ENCODE results near the gene SGCA. TPM values are rescaled to one million over a fixed set of nuclear protein-coding genes. Genes with fewer than 3 reads are reported as not detected.

The SGCA gene
- total and polyA plus RNA-seq, 4 donors: 0.31 to 1.3 (median 1.2) TPM; not detected in 1

GRCh38 chr17:50205111-50205962 is 39.5 kb downstream of the SGCA start:
- peaks cover 0 to 2% (median 0%) of the 10 kb centered on the region in 4 donors for H3K27me3 ChIP-seq (ENCODE audit: control insufficient read depth in 4 of 4, insufficient read depth in 4 of 4, low read length in 3 of 4)
- DNase-seq (ENCODE audit: low spot score): no peak
- no peak overlapping the region for H3K9ac ChIP-seq (ENCODE audit: low read depth in 1 of 2, low read length in 2 of 2)
- H3K4me3 ChIP-seq (ENCODE audit: low read depth in 1 of 3, low read length in 3 of 3): no peak overlapping the region
- peaks cover 0 to 12% (median 1%) of the 10 kb centered on the region in 4 donors for H3K4me1 ChIP-seq (ENCODE audit: control insufficient read depth in 4 of 4, insufficient read depth in 4 of 4, low read length in 3 of 4)
- WGBS: 64% methylated on average over 10 of the region's 10 CpGs
- no peaks in the 10 kb centered on the region for H3K36me3 ChIP-seq (ENCODE audit: control insufficient read depth in 4 of 4, insufficient read depth in 3 of 4, low read depth in 1 of 4, low read length in 3 of 4)
- peak overlapping the region in 1 of 2 donors; percentile 23 for H3K27ac ChIP-seq (ENCODE audit: low read depth in 1 of 2, low read length in 2 of 2)
- no peaks in the 10 kb centered on the region for H3K9me3 ChIP-seq (ENCODE audit: control insufficient read depth in 4 of 4, low read length in 3 of 4)
- TF ChIP-seq YY1 (IDR thresholded peaks at IDR 0.05) (no peak), EGR1 (IDR thresholded peaks at IDR 0.05; ENCODE audit: low read depth in 2 of 2) (no peak), NR2F2 (IDR thresholded peaks at IDR 0.05) (peak; percentile 54)

- no peak overlapping the region for H3K9ac ChIP-seq (ENCODE audit: low read depth in 1 of 2, low read length in 2 of 2)
- DNase-seq (ENCODE audit: low spot score): no peak
- no peaks in the 10 kb centered on the region for H3K9me3 ChIP-seq (ENCODE audit: control insufficient read depth in 4 of 4, low read length in 3 of 4)
- no peak overlapping the region for H3K4me3 ChIP-seq (ENCODE audit: low read depth in 1 of 3, low read length in 3 of 3)
- H3K36me3 ChIP-seq (ENCODE audit: control insufficient read depth in 4 of 4, insufficient read depth in 3 of 4, low read depth in 1 of 4, low read length in 3 of 4): no peaks in the 10 kb centered on the region
- H3K27ac ChIP-seq (ENCODE audit: low read depth in 1 of 2, low read length in 2 of 2): peak overlapping the region in 1 of 2 donors; percentile 23
- TF ChIP-seq YY1 (IDR thresholded peaks at IDR 0.05) (no peak), NR2F2 (IDR thresholded peaks at IDR 0.05) (no peak), CTCF (IDR thresholded peaks at IDR 0.05; ENCODE audit: low read depth, low read length, missing input control) (no peak)
- TF ChIP-seq, protein P1, sequence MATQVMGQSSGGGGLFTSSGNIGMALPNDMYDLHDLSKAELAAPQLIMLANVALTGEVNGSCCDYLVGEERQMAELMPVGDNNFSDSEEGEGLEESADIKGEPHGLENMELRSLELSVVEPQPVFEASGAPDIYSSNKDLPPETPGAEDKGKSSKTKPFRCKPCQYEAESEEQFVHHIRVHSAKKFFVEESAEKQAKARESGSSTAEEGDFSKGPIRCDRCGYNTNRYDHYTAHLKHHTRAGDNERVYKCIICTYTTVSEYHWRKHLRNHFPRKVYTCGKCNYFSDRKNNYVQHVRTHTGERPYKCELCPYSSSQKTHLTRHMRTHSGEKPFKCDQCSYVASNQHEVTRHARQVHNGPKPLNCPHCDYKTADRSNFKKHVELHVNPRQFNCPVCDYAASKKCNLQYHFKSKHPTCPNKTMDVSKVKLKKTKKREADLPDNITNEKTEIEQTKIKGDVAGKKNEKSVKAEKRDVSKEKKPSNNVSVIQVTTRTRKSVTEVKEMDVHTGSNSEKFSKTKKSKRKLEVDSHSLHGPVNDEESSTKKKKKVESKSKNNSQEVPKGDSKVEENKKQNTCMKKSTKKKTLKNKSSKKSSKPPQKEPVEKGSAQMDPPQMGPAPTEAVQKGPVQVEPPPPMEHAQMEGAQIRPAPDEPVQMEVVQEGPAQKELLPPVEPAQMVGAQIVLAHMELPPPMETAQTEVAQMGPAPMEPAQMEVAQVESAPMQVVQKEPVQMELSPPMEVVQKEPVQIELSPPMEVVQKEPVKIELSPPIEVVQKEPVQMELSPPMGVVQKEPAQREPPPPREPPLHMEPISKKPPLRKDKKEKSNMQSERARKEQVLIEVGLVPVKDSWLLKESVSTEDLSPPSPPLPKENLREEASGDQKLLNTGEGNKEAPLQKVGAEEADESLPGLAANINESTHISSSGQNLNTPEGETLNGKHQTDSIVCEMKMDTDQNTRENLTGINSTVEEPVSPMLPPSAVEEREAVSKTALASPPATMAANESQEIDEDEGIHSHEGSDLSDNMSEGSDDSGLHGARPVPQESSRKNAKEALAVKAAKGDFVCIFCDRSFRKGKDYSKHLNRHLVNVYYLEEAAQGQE (IDR thresholded peaks at IDR 0.05): no peak
- WGBS: 87% methylated on average over 7 of the region's 7 CpGs
- H3K4me1 ChIP-seq (ENCODE audit: control insufficient read depth in 4 of 4, insufficient read depth in 4 of 4, low read length in 3 of 4): peaks cover 0 to 5% (median 0%) of the 10 kb centered on the region in 4 donors
- peaks cover 0 to 2% (median 0%) of the 10 kb centered on the region in 4 donors for H3K27me3 ChIP-seq (ENCODE audit: control insufficient read depth in 4 of 4, insufficient read depth in 4 of 4, low read length in 3 of 4)
Observed at GRCh38 chr17:50205963-50206505, 40.2 kb downstream of the SGCA start.

GRCh38 chr17:50206604-50207293 is 40.9 kb downstream of the SGCA start:
- Histone ChIP-seq H3K4me1 (ENCODE audit: control insufficient read depth in 4 of 4, insufficient read depth in 4 of 4, low read length in 3 of 4) (peaks cover 0 to 4% (median 0%) of the 10 kb centered on the region in 4 donors), H3K4me3 (ENCODE audit: low read depth in 1 of 3, low read length in 3 of 3) (no peak overlapping the region), H3K27ac (ENCODE audit: low read depth in 1 of 2, low read length in 2 of 2) (no peak overlapping the region), H3K36me3 (ENCODE audit: control insufficient read depth in 4 of 4, insufficient read depth in 3 of 4, low read depth in 1 of 4, low read length in 3 of 4) (no peaks in the 10 kb centered on the region), H3K9ac (ENCODE audit: low read depth in 1 of 2, low read length in 2 of 2) (no peak overlapping the region), H3K9me3 (ENCODE audit: control insufficient read depth in 4 of 4, low read length in 3 of 4) (no peaks in the 10 kb centered on the region), H3K27me3 (ENCODE audit: control insufficient read depth in 4 of 4, insufficient read depth in 4 of 4, low read length in 3 of 4) (no peaks in the 10 kb centered on the region)
- WGBS: 28% methylated on average over 18 of the region's 18 CpGs
- peak; percentile 71 for DNase-seq (ENCODE audit: low spot score)
- TF ChIP-seq NR2F2 (IDR thresholded peaks at IDR 0.05): no peak
- TF ChIP-seq EGR1 (IDR thresholded peaks at IDR 0.05; ENCODE audit: low read depth in 2 of 2): no peak
- TF ChIP-seq, protein P2, sequence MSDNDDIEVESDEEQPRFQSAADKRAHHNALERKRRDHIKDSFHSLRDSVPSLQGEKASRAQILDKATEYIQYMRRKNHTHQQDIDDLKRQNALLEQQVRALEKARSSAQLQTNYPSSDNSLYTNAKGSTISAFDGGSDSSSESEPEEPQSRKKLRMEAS (IDR thresholded peaks at IDR 0.05): no peak
- no peak for TF ChIP-seq TAF1 (conservative IDR thresholded peaks at IDR 0.05)
- TF ChIP-seq, protein P1 (IDR thresholded peaks at IDR 0.05): no peak
- no peak for TF ChIP-seq YY1 (IDR thresholded peaks at IDR 0.05)
- TF ChIP-seq, protein P3, sequence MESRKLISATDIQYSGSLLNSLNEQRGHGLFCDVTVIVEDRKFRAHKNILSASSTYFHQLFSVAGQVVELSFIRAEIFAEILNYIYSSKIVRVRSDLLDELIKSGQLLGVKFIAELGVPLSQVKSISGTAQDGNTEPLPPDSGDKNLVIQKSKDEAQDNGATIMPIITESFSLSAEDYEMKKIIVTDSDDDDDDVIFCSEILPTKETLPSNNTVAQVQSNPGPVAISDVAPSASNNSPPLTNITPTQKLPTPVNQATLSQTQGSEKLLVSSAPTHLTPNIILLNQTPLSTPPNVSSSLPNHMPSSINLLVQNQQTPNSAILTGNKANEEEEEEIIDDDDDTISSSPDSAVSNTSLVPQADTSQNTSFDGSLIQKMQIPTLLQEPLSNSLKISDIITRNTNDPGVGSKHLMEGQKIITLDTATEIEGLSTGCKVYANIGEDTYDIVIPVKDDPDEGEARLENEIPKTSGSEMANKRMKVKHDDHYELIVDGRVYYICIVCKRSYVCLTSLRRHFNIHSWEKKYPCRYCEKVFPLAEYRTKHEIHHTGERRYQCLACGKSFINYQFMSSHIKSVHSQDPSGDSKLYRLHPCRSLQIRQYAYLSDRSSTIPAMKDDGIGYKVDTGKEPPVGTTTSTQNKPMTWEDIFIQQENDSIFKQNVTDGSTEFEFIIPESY (IDR thresholded peaks at IDR 0.05): no peak
- no peak for TF ChIP-seq SP1 (IDR thresholded peaks at IDR 0.05)
- TF ChIP-seq JUND (IDR thresholded peaks at IDR 0.05): no peak
- no peak for TF ChIP-seq RXRA (IDR thresholded peaks at IDR 0.05)

Data from liver (tissue), 9 donors.